Stimulated activated naive B cell treated with anti-CD40 and anti-IgM and Interleukin-4, amounts not matched to agents 10 μg/mL and 1 μg/mL and 100 μg/mL, for 72 hours (primary cell): ENCODE results near the gene PC.

Experiments
- ATAC-seq, 2 donors: fragments of 150-1000 bp; cut with Tn5 transposase; replicated peaks; 2 replicates each; pipeline ENCODE4 v1.10.0; 2021; ENCODE audit warnings: moderate library complexity in 1 of 2
- DNase-seq: peaks from one replicate; pipeline ENCODE4 v3.0.0; 2021
- H3K27ac Mint-ChIP-seq: one replicate; pipeline ENCODE4 v1.8.0; 2022; ENCODE audit warnings: mild to moderate bottlenecking, mixed read lengths
- H3K27me3 Mint-ChIP-seq, 2 donors: one replicate each; pipeline ENCODE4 v1.8.0; 2022; ENCODE audit warnings: mixed read lengths in 2 of 2
- H3K36me3 Mint-ChIP-seq, 2 donors: one replicate each; pipeline ENCODE4 v1.8.0; 2022; ENCODE audit warnings: mixed read lengths in 2 of 2, mild to moderate bottlenecking in 1 of 2
- H3K4me1 Mint-ChIP-seq, 2 donors: one replicate each; pipeline ENCODE4 v1.8.0; 2022; ENCODE audit warnings: mixed read lengths in 2 of 2, mild to moderate bottlenecking in 1 of 2
- H3K4me3 Mint-ChIP-seq, 2 donors: one replicate each; pipeline ENCODE4 v1.8.0; 2022; ENCODE audit warnings: mild to moderate bottlenecking in 2 of 2, mixed read lengths in 2 of 2, moderate library complexity in 1 of 2
- H3K9me3 Mint-ChIP-seq, 2 donors: one replicate each; pipeline ENCODE4 v1.8.0; 2022; ENCODE audit warnings: mixed read lengths in 2 of 2, mild to moderate bottlenecking in 1 of 2

Gene PC

DNA sequence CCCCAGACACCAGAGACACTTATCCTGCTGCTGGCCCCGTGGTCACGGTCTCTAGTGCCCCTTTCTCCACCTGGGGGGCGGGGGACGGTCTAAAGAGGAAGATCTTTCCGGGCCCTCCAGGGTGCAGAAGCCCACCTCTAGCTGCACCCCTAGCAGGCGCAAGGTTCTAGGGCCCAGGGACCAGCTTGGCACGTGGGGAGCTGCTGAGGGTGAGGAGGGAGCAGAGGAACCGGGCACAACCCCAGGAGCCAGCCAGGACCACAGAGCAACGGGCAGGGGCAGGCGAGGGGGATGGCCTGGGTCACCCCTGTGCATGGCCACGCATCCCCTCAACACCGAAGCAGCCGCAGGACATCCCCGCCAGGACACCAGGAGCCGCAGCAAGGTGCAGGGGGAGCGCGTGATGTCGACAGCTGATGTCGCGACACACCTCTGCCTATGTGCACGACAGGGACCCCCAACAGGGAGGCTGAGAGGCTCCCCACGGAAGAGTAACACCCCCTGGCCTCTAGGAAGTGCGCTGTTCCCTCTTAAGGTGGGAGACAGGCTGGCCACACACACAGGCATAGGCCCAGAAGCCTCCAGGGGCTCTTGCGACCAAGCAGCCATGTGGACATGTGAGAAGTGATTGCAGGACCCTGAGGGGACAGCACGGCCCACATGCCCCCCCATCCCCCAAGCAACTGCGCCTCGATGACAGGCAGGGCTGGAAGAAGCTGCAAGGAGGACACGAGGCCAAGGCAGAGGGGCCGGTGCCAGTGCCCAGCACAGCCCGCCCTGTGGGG, 96.2 kb downstream of the PC start:
- Mint-ChIP-seq H3K9me3 (no peaks in the 10 kb centered on the region), H3K4me3 (no peak overlapping the region), H3K27me3 (no peaks in the 10 kb centered on the region), H3K36me3 (peaks cover 2 to 3% of the 10 kb centered on the region in 2 donors), H3K27ac (no peak overlapping the region), H3K4me1 (peaks cover 4 to 12% of the 10 kb centered on the region in 2 donors)
- DNase-seq = no peak
- ATAC-seq = no peak

DNA sequence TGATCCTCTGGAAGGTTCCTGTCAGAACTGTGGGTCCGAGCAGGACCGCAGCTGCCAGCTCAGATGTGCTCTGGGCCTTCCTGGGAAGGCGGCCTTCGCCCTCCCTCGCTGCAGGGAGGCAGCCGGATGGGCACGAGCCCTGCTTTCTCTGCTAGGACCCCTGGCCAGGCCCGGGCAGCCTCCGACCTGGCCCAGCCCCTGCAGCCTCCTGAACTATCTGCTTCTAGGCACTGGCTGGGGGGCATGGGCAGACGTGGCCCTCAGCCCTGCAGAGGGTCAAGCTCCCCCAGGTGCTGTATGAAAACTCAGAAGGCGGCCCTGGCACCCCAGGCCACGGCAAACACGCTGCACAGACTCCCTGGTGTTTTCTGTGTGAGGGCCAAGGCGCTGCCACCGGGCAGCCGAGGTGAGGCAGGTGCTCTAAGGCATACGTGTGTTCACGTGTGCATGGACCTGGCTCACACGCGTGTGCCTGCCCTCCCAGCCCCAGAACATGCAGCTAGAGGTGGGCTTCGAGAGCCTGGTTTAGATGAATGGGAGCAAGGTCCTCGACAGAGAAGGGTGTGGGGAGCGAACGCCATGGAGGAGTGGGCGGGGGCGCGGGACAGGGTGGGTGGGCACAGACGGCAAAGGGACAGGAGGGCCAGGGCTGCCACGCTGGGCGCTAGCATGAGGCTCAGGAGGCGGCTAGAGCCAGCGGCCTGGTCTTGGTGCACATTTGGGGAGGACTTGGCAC, 97.0 kb downstream of the PC start:
- Mint-ChIP-seq H3K4me3 (no peak overlapping the region), H3K4me1 (peaks cover 6 to 12% of the 10 kb centered on the region in 2 donors), H3K9me3 (no peaks in the 10 kb centered on the region), H3K36me3 (peaks cover 3 to 4% of the 10 kb centered on the region in 2 donors), H3K27ac (no peak overlapping the region), H3K27me3 (no peaks in the 10 kb centered on the region)
- ATAC-seq (no peak), DNase-seq (no peak)

DNA sequence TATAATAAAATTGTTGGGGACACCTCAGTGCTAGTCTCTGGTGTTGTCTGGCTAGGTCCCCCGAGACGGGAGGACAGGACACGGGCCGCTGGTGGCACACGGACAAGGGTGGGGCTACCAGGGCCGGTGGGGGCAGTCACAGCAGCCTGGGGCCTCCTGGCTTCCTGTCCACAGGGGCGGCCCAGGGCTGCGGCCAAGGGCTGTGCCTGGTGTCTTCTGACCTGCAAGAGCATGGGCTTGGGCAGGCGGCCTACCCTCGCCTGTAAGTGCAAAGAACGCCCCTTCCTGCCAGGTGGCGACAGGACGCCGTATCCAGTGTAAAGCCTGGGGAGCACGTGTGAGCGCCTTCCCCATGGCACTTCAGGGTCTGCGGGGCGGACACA, 97.7 kb downstream of the PC start:
- ATAC-seq (no peak), DNase-seq (no peak)
- Mint-ChIP-seq H3K4me1 (peaks cover 10 to 16% of the 10 kb centered on the region in 2 donors), H3K4me3 (no peak overlapping the region), H3K36me3 (peaks cover 3 to 4% of the 10 kb centered on the region in 2 donors), H3K27me3 (no peaks in the 10 kb centered on the region), H3K9me3 (no peaks in the 10 kb centered on the region), H3K27ac (peak overlapping the region; percentile 6)

DNA sequence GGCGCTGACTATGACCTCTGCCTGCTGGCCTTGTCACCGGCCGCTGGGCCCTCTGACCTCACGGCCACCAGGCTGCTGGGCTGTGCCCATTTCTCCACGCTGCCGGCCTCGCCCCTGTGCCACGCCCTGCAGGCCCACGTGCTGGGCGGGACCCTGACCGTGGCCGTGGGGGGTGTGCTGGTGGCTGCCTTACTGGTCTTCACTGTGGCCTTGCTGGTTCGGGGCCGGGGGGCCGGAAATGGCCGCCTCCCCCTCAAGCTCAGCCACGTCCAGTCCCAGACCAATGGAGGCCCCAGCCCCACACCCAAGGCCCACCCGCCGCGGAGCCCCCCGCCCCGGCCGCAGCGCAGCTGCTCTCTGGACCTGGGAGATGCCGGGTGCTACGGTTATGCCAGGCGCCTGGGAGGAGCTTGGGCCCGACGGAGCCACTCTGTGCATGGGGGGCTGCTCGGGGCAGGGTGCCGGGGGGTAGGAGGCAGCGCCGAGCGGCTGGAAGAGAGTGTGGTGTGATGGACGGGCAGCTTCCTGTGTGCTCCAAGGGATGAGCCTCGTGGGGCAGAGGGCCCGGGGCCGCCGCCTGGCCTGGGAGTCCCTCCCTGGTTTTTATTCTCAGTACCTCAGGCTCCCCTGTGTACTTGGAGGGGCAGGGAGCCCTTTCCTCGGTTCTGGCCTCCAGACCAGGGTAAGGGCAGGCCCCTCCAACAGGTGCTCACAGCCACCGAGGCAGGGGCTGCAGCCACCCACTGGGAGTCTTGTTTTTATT, 98.3 kb downstream of the PC start:
- Mint-ChIP-seq H3K36me3 (peaks cover 3 to 4% of the 10 kb centered on the region in 2 donors), H3K4me3 (no peak overlapping the region), H3K27me3 (no peaks in the 10 kb centered on the region), H3K9me3 (no peaks in the 10 kb centered on the region), H3K4me1 (peaks cover 11 to 21% of the 10 kb centered on the region in 2 donors), H3K27ac (no peak overlapping the region)
- ATAC-seq = no peak
- DNase-seq = no peak

DNA sequence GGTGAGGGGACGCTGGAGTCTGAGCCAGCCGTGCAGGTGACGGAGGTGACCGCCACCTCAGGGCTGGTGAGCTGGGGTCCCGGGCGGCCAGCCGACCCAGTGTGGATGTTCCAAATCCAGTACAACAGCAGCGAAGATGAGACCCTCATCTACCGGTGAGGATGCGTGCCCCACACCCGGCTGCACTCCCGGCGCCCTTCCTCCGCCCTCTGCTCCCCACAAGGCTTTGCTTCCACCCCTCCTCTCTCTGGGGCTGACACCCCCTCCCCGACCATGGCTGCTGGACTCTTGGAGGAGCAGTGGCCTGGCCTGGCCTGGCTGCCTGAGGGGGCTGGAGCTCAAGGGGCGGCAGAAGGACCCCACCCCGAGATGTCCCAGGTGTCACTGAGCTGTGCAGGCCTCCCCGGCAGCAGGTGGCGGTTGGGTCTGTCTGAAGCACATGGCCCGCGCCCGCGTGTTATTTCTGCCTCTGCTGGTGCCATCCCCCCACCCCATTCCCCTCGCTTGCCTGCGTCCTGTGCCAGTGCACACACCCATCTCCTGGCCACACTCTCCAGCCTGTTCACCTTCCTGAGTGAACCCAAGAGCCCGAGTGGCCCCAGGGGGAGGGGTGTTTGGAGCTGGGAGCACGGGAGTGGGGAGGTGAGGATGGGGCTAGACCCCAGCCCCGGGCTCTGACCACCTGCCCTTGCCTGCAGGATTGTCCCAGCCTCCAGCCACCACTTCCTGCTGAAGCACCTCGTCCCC, 99.1 kb downstream of the PC start:
- H3K4me3 Mint-ChIP-seq = peak overlapping the region; percentile 39 to 61
- H3K9me3 Mint-ChIP-seq = no peaks in the 10 kb centered on the region

DNA sequence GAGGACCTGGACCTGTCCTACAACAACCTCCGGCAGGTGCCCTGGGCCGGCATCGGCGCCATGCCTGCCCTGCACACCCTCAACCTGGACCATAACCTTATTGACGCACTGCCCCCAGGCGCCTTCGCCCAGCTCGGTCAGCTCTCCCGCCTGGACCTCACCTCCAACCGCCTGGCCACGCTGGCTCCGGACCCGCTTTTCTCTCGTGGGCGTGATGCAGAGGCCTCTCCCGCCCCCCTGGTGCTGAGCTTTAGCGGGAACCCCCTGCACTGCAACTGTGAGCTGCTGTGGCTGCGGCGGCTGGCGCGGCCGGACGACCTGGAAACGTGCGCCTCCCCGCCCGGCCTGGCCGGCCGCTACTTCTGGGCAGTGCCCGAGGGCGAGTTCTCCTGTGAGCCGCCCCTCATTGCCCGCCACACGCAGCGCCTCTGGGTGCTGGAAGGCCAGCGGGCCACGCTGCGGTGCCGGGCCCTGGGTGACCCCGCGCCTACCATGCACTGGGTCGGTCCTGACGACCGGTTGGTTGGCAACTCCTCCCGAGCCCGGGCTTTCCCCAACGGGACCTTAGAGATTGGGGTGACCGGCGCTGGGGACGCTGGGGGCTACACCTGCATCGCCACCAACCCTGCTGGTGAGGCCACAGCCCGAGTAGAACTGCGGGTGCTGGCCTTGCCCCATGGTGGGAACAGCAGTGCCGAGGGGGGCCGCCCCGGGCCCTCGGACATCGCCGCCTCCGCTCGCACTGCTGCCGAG, 99.8 kb downstream of the PC start:
- Mint-ChIP-seq H3K36me3 (peaks cover 3 to 4% of the 10 kb centered on the region in 2 donors), H3K9me3 (no peaks in the 10 kb centered on the region), H3K27ac (peak overlapping the region; percentile 62), H3K4me3 (peak overlapping the region; percentile 84 to 86), H3K4me1 (peaks cover 9 to 21% of the 10 kb centered on the region in 2 donors), H3K27me3 (no peaks in the 10 kb centered on the region)
- DNase-seq (no peak), ATAC-seq (no peak)

More for the DNA sequence above, 99.1 kb downstream of the PC start:
- Mint-ChIP-seq H3K4me1 (peaks cover 9 to 21% of the 10 kb centered on the region in 2 donors), H3K27me3 (no peaks in the 10 kb centered on the region), H3K36me3 (peaks cover 3 to 4% of the 10 kb centered on the region in 2 donors), H3K27ac (no peak overlapping the region)
- DNase-seq = no peak
- ATAC-seq = no peak

DNA sequence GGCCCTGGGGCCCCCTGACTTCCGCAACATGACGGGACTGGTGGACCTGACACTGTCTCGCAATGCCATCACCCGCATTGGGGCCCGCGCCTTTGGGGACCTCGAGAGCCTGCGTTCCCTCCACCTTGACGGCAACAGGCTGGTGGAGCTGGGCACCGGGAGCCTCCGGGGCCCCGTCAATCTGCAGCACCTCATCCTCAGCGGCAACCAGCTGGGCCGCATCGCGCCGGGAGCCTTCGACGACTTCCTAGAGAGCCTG, 100.3 kb downstream of the PC start:
- H3K4me1 Mint-ChIP-seq = peaks cover 9 to 21% of the 10 kb centered on the region in 2 donors
- peak overlapping the region; percentile 84 to 86 for H3K4me3 Mint-ChIP-seq
- H3K27me3 Mint-ChIP-seq = no peaks in the 10 kb centered on the region
- peaks cover 3 to 4% of the 10 kb centered on the region in 2 donors for H3K36me3 Mint-ChIP-seq
- no peak overlapping the region for H3K27ac Mint-ChIP-seq
- no peak for DNase-seq
- ATAC-seq = no peak
- H3K9me3 Mint-ChIP-seq = no peaks in the 10 kb centered on the region

DNA sequence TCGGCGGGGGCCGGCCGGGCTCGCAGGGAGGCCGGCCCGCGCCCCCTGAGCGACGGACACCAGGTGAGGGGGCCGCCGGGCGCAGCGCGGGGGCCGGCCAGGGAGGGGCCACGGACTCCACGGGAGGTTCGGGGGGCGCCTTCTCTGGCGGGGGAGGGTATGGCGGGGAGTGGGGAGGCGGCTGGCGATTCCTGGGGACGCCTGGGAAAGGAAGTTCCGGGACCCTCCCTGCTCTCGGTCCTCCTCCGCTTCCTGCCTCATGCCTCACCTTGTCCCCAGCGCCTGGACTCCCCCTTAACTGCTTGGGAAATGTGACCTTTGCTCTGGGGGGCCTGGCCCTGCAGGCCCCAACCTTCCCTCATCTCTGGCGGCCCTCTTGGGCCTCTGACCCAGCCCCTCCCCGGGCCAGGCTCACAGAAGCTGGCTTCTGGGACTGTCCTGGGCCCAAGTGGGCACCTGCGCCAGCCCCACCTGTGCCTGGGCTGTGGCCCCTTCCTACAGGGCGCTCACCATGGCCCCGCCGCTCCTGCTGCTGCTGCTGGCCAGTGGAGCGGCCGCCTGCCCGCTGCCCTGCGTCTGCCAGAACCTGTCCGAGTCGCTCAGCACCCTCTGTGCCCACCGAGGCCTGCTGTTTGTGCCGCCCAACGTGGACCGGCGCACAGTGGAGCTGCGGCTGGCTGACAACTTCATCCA, 100.8 kb downstream of the PC start:
- Mint-ChIP-seq H3K36me3 (peaks cover 3 to 4% of the 10 kb centered on the region in 2 donors), H3K9me3 (no peaks in the 10 kb centered on the region), H3K4me3 (peak overlapping the region; percentile 84 to 86), H3K27ac (peak overlapping the region; percentile 88), H3K27me3 (no peaks in the 10 kb centered on the region), H3K4me1 (peaks cover 11 to 21% of the 10 kb centered on the region in 2 donors)
- DNase-seq (no peak), ATAC-seq (no peak)

DNA sequence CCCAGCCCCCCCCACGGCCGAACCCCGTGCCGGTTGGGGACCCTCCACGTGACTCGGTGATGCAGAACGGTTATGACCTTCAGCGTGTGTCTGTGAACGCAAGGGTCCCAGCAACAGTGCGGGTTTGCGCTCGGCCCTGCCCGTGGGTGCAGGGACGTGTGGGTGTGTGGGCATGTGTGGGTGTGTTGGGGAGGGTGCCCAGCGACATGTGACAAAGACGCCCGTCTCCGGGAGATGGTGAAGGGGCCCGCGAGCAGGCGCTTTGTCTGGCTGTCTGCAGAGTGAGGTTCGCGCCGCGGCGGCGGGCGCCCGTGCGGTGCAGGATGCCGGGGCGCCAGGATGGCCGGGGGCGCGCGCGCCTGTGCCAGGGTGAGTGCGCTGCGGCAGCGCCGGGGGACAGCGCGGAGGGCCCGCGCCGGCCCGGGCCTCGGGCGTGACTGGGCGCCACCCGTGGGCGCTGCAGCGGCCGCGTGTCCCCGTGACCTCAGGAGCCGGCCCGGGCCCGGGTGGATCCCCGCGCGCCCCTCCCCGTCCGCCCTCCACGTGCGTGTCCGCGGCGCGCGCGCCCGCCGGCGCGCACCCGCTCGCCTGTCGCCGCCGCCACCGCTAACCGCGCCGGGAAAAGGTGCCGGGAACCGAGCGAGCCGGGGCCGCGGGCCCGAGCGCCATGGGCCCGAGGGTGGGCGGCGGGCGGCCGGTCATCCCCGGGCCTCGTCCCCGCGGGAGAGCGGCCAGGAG, 101.5 kb downstream of the PC start, which contains the start of gene LRFN4:
TSS of gene LRFN4 (plus strand) at position 569 of the 738 bp plus-strand sequence. CDS start 681 bp downstream, outside the sequence.
- ATAC-seq (peak; percentile 60 to 63), DNase-seq (no peak)
- no peaks in the 10 kb centered on the region for H3K9me3 Mint-ChIP-seq
- H3K27me3 Mint-ChIP-seq = no peaks in the 10 kb centered on the region
- peaks cover 3 to 4% of the 10 kb centered on the region in 2 donors for H3K36me3 Mint-ChIP-seq
- peaks cover 15 to 28% of the 10 kb centered on the region in 2 donors for H3K4me1 Mint-ChIP-seq
- peak within 1 kb of the TSS; percentile 92 to 96 for H3K4me3 Mint-ChIP-seq
- peak within 1 kb of the TSS; percentile 93 for H3K27ac Mint-ChIP-seq

DNA sequence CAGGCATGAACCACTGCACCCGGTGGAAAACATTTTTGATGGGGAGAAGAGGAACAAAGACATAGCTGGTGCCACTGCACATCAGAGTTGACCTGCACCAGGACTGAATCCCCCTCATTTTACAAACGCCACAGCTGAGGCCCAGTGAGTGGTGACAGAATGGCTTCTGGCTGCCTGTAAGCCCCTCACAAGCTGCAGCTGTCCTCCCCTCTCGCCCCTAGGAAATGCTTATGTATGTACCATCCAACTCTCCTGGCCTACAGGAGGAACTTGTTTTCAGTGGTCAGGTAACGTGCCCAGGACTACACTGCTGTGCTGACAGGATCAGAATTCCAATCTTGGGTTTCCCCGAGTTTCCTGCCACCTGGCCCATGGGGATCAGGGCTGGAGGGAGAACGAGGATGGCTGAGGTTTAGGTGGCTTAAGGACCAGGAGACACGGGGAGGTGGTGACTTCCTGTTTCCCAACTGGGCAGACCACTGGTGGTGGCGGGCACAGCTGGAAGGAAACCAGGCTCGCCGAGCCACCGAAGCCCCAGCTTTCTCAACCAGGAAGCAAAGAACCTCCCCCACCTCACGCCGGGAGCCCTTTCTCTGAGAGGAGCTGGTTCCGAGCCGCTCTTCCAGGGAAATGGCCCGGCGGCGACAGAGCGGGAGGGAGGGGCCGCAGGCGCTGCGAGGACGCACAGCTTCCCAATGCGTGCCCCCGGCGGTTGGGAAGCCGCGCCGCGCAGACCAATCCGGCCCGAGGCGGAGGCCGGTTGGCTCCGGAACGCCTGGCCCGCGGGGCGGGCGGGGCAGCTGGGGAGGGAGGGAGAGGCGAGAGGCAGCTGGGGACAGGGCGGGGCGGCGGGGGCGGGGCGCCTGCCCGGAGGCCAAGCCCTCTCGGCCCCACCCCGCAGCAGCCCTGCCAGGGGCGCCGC, 102.3 kb downstream of the PC start:
- DNase-seq (peak; percentile 82), ATAC-seq (peak; percentile 85 to 86)
- peaks cover 2 to 3% of the 10 kb centered on the region in 2 donors for H3K36me3 Mint-ChIP-seq
- H3K9me3 Mint-ChIP-seq = no peaks in the 10 kb centered on the region
- peaks cover 18 to 34% of the 10 kb centered on the region in 2 donors for H3K4me1 Mint-ChIP-seq
- peak overlapping the region; percentile 93 for H3K27ac Mint-ChIP-seq
- no peaks in the 10 kb centered on the region for H3K27me3 Mint-ChIP-seq
- H3K4me3 Mint-ChIP-seq = peak overlapping the region; percentile 92 to 96

DNA sequence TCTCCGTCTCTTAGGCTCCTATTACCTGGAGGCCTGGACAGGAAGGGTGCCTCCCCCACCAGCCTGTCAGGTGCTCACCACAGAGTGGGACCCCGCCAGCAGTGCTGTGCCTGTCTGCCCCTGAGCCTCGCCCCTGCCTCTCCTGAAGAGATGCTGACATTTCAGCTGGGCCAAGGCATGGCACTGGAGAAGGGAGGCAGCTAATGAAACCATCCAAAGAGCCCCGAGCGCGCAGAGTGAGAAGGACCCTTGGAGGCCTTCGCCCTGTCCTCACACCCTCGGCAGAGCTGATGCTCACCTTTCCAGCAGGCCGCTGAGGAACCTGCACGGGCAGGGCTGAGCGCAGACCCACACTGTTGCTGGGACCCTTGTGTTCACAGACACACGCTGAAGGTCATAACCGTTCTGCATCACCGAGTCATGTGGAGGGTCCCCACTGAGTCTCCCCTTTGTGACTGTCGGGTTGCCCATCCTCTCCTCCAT, 103.4 kb downstream of the PC start:
- Mint-ChIP-seq H3K27ac (peak overlapping the region; percentile 65), H3K4me1 (peaks cover 20 to 38% of the 10 kb centered on the region in 2 donors), H3K36me3 (peaks cover 2 to 6% of the 10 kb centered on the region in 2 donors), H3K9me3 (no peaks in the 10 kb centered on the region), H3K4me3 (peak overlapping the region in 1 of 2 donors; percentile 44), H3K27me3 (no peaks in the 10 kb centered on the region)
- ATAC-seq (no peak), DNase-seq (no peak)
